GM19372 (cell line): ENCODE measurements around the gene LAYN.

Experiments
- ATAC-seq: cut with Tn5 transposase; IDR thresholded peaks from one replicate; pipeline ENCODE4 v1.9.1; 2021; ENCODE audit warnings: mild to moderate bottlenecking, low read depth, moderate library complexity; ENCODE audit not compliant: unreplicated experiment

The LAYN gene

DNA sequence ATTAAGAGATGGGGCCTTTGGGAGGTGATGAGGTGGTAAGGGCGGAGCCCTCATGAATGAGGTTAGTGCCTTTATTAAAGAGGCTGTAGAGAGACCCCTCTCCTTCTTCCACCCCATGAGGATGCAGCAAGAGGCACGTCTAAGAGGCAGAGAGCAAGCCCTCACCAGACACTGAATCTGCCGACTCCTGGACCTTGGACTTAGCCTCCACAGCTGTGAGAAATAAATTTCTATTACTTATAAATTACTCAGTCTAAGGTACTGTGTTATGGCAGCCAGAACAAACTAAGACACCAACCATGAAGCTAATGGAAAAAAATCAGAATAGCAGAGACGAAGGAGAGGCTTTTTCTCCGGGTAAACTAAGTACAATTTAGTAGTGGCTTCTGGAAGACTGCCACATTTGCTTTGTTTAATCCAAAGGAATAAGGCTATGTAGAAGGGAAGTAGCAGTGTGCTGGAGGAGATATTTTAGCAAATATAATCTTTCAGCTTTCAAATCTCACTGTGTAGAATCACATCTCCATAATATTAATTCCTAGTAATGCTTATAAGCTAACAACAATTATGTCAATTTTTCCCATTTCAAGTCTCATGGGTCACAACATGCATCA is 49.5 kb downstream of the LAYN start:
- ATAC-seq: no peak

DNA sequence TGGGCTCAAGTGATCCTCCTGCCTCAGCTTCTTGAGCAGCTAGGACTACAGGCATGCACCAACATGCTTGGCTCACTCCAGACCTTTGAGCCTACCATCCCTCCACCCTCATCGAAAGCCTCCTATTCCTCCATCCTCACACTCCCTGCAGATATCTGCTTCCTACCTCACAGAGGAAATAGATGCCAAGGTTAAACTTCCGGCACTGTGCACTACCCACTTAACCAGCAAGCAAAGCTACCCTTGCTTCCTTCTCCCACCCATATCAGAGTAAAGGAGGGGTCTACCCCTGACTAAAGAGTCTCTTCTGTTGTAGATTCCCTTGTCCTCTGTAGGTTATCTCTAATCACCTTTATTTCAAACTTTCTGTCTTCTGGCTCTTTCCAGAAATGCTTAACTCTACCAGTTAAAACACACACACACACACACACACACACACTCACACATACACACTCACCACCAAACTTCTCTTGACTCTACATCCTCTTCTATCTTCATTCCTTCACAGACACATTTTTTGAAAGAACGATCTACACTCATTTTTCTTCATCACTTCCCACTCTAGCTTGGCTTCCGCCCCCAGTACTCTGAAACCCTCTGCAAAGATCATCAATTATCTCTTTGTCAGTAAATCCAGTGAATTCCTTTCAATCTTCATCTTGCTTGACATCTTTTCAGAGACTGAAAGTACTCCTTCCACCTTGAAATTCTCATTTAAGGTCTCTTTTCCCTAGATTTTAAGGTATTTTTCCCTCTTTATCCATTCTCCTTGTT is 50.9 kb downstream of the LAYN start:
- ATAC-seq: no peak

DNA sequence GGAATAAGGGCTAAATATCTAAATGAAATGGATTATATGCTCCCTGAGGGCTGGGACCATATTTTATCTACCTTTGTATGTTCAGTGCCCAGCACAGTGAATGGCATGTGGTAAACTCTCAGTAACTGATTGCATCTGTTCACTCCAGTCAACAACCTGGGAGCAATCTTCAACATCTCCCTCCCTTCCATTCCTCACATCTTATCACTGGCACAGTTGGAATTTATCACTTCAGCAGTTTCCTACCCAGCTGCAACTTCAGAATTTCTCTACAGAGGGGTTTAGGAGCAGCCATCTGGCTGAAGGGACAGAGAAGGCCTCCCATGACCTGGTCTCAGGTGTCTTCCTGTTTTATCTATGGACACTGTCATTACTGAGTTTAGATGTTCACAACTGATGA is 52.0 kb downstream of the LAYN start:
- ATAC-seq: no peak

DNA sequence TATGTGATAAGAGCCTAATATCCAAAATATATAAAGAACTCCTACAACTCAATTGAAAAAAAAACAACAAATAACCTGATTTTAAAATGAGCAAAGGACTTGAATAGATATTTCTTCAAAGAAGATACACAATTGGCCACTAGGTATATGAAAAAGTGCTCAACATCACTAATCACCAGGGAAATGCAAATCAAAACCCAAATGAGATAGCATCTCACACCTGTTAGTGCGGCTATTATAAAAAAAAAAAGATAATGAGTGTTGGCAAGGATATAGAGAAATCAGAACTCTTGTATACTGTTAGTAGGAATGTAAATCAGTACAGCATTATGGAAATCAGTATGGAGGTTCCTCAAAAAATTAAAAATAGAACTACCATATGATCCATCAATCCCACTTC is 55.8 kb downstream of the LAYN start:
- ATAC-seq: no peak

DNA sequence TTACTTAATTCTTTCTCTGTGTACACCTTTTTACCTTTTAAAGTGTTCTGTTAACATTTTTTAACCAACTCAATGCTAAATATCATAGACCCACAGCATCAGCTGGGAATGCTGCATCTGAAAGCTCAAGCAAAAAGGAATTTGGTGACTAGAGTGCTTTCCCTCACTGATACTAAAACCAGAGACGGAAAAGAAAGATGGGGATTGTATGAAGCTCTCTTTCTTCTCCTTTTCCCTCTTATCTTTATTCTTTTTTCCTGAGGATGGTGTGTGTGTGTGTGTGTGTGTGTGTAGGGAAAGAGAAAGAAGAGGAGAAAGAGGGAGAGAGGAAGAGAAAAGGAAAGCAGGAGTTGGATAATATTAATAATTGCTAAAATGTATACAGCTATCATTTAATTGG is 57.6 kb downstream of the LAYN start:
- ATAC-seq: no peak

DNA sequence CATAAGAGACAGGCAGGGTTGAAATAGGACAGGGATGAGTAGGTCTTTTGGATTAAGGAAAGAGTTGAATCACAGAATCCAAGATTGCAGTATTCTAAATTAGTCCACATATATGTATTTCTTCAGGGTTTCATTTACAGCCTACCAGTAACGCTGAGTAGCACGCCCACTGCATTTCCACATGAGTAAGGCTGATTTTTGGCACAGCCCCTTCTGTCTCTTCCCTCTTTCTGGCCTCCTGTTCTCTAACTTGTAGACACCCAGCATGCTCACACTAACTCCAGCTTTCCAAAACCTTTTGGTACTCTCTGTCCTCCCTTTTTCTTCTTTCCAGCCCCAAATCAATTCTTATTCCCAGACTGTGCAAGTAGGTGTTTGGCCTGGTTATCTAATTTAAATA is 58.0 kb downstream of the LAYN start:
- no peak for ATAC-seq

DNA sequence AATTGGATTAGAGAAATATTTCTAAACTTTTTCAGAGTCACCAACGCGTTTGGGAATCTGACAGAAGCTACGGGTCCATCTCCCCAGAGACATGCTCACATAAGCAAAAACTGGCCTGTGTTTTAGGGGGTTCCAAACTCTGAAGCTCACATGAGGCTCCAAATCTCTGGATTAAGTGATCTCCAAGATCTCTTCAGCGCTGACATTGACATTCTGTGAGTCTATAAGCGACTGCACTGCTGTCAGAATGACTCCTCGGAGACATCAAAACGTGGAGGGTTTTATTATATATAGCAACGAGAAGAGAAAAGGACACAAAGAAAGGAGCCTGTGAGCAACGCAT is 61.1 kb downstream of the LAYN start:
- ATAC-seq: no peak

DNA sequence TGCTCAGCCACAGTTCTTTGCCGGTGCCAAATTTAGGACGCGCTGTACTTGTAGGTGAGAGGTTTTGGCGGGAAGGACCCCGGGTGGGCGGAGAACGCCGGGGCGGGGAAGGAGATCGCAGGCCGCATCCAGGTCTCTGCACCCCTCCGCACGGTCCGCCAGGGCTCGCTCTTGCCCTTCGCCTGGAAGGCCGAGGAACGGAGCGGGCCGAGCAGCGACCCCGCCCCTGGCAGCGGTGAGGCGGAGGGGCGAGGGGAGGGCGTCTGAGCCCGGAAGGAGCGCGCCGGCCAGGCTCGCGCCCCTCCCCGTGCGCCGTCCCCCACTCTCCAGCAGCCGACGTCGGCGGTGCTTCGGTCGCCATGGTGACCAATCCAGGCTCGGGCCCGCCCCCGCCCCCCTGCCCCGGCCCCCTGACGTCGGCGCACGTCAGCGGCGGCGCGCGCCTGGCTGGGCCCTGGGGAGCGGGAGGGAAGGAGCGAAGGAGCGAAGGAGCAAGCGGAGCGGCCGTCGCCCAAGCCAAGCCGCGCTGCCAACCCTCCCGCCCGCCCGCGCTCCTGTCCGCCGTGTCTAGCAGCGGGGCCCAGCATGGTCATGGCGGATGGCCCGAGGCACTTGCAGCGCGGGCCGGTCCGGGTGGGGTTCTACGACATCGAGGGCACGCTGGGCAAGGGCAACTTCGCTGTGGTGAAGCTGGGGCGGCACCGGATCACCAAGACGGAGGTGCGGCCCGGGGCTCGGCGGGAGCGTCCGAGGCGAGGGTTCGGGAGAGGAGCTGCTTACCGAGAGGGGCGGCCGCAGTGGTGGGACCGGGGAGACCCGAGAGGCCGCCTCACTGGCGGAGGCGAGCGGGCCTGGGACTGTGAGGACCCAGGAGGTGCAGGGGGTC is 61.7 kb downstream of the LAYN start, which contains the start of gene SIK2:
Gene SIK2 (plus strand): TSS at position 471 of the 886 bp plus-strand sequence. CDS start 115 bp downstream, at position 586.
- peak; percentile 82 for ATAC-seq

DNA sequence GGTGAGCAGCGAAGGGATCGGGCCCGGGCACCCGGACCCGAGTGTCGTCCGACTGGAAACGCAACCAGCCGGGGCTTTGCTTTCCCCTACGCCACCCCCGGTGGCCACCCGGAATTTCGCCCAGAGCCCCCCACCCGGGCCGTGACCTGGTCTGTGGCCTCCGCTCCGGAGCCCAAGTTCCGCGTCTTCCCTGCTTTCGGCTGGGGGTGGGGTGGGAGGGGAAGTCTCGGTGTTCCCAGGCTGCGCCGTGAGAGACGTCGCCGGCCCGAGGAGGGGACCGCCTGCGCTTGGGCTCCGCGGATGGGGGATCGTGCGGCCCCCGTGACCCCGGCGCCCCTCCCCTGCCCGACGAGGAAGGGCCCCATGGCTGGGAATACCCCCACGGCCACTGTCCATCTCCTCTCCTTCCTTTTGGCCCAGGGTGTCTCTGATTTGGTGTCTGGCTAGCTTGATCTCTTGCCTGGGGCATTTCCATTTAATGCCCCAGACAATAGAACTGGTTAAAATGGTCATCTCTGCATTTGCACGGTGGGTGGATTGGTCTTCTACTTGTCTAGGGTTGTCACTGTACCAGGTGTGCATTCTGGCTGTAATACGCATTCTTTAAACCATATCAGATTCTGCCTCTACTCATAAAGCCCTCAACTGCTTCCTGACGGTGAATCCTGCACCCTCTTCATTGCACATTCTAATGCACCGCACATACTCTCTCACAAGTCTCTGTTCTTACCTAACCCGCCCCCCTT is 62.5 kb downstream of the LAYN start:
- ATAC-seq: peak; percentile 0

DNA sequence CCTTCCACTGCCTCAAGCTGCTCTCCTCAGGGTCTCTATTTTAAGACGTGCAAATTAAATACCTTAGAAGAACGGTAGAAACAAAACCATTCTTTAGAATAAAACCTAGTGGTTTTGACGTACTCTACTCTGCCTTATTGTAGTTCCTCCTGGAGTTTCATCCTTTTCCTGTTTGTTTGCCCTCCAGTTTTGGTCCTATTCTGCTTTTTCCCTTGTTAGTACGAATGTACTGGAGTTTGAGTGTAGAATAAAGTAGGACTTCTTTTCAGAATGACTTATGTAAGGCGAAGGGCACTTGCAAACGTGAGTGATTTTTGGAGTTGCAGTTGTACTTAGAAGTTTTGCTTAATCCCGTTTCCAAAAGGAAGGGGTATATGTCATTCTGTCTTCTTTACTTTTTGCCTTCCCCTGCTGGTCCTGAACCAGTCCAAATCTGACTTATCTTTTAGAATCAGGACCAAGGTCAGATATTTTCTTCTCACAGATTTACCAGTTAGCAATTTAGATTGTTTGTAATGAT is 63.2 kb downstream of the LAYN start:
- no peak for ATAC-seq

DNA sequence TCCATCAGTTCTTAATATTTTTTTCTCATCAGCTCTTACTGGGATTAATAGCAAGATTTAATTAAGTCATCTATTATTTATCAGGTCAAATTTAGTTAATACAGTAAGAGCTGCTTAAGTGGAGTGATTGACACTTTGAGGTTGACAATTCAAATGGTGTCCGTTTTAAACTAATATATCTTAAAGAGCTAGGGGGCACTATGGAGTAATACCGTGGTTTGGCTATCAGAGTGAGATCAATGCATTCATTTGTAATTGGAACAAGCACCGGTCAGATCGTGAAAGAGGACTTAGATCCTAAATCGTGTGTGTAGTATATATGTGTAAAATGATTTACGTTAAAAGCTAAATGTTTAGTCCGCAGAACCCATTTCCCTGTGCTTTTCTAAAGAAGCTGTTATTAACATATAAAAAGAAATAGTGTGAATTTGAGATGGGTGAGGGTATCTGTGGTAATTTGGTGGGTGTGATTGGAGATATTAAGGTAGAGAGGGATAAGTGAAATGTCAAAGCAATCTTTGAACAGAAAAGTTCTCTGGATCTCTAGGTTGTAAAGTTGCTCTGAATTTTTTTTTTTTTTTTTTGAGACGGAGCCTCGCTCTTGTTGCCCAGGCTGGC is 64.0 kb downstream of the LAYN start:
- ATAC-seq: no peak

DNA sequence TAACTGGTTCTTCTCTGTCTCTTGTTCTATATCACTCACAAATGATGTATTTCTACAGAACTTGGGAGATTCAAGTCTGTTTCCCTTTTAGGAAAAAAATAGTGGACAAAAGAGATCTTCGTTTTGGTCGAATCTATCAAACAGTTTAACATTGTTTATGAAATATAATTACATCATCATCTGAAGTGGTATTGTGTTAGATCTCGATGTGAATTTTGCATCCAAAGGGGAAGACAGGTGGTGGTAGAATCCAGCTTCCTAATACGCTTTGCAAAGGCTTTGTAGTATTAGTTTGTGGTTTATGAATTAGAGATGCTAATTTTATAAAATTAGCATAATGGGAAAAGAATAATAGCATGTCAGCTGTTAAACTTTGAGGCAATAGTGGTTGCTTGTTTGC is 65.2 kb downstream of the LAYN start:
- no peak for ATAC-seq

DNA sequence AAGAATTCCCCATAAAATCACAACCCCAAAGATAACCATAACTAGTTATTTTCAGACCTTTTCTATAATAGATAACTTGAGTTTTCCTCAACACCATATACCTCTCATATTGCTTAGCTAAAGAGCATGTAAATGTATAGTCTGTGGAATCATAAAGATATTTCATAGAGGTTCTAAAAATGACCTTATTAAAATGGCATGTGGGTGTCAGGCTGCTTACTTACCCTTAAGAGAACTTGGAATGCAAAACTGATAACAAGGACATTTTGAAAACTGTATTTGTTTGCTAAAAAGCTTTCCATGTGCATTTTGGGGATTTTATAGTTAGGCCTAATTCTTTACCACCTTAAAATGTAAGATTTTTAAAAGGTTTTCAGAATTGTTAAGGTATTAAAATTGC is 66.5 kb downstream of the LAYN start:
- ATAC-seq: no peak

DNA sequence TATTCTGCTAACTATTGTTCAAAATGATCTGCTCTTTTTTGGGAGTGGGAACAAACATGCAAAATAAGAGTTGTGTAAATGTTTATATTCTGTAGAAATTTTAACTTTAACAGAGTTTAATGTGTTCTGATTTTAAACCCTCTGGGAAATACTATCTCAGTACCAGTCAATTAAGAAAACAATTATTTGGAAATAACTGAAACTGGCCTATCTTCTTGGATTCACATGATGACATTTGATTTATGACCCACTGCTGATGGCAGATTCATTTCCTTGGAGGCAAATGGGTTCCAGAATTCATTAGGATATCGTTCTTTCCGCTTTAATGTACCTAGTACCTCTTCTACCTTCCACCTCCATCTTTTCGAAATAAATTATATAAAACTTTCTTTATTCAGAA is 67.2 kb downstream of the LAYN start:
- ATAC-seq: no peak
